ENCODE results near the gene TMEM250.

The TMEM250 gene

DNA sequence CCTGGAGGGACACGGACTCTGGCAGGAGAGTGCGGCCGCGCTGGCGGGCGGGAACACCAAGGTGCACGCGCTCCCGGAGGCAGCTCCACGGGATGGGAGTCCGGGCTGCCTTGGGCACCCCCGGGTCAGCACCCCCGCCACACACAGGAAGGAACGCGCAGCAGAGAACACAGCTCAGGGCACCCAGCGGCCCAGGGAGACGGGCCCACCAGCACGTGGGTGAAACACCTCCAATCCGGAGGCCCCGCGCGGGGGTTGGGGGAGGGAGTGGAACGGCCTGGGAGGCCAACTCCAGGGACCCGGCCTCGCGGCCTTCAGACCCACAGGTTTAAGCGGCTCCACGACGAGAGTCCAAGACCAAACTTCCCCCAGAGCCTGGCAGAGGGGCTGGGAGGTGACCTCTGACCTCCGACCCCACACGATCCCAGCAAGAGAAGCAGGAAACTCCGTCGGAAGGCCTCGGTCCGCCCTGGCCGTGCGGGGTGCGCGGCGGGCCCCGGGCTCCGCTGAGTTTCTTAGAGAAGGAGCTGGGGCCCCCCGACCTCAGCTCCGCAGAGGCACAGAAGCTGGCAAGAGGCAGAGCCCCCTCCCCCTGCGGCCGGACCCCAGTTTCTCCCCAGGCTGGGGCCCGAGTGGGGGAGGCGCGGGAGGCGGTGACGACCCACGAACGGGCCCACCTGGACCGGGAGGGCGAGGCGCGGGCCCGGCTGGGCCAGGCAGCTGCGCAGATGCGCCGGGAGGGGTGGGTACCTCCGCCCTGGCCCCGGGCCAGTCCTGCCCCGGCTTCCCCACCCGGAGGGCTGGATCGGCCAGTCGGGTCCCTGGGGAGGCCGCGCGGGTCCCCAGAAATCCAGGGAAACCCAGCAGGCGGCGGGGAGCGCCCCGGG is 24.4 kb downstream of the TMEM250 start:
- no peak for DNase-seq (ENCODE audit: low read depth in 2 of 2)

DNA sequence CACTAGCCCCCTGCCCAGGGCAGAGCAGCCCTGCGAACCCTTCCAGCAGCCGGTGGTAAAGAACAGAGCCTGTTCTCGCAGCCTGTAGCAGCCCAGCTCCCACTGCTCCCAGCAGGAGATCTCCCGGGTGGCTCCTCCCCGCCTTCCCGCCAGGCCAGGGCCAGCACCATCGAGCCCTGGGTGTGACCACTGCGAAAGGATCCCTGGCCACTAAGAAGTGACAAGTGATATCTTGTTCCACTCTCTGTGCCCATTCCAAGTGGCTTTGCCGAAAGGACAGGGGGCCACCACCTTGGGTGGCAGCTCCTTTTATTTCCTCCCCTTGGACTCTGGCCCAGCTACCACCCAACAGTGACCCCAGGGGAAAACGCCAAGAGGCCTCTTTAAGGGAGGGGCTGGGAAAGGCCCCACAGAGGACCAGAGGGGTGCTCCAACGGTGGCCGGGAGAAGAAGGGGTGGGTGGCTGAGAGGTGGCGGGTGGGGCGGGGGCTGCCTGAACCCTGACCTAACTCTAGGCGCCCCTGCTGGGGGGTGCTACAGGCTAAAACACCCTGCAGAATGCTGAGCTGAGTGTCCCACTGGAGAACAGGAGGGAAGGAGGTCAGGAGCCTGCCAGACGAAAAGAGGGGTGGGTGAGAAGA is 25.2 kb downstream of the TMEM250 start:
- DNase-seq (ENCODE audit: low read depth in 2 of 2), result no peak

DNA sequence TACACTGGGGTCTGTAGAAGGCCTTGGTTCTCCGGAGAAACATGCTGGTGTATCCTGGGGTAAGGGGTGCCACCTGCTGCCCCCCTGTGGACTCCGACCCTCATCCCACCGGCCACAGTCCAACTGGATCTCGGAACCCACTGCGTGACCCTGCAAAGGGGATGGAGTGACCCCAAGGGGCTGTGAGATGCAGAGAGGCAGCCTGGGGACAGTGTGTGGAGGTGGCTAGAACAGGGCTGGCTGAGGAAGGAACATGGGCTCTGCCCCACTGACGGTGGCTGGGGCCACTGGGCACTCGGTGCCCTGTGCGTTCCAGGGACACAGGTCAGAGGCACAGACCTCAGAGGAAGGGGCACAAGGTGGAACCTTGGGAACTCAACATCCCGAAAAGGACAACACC is 25.9 kb downstream of the TMEM250 start:
- no peak for DNase-seq (ENCODE audit: low read depth in 2 of 2)

DNA sequence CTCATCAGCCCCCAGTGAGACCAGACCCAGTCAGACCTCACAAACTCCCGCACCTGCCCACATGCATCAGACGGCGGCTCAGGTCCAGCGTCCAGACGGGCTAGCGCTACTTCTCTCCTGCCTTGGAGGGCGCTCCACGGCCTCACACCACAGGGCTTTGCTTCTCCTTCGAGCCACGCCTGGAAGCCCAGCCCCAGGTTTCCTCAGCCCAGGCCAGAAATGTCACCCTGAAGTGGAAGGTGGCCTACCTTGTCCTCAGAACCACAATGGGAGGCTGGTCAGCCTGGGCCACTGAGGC is 26.4 kb downstream of the TMEM250 start:
- no peak for DNase-seq (ENCODE audit: low read depth in 2 of 2)

DNA sequence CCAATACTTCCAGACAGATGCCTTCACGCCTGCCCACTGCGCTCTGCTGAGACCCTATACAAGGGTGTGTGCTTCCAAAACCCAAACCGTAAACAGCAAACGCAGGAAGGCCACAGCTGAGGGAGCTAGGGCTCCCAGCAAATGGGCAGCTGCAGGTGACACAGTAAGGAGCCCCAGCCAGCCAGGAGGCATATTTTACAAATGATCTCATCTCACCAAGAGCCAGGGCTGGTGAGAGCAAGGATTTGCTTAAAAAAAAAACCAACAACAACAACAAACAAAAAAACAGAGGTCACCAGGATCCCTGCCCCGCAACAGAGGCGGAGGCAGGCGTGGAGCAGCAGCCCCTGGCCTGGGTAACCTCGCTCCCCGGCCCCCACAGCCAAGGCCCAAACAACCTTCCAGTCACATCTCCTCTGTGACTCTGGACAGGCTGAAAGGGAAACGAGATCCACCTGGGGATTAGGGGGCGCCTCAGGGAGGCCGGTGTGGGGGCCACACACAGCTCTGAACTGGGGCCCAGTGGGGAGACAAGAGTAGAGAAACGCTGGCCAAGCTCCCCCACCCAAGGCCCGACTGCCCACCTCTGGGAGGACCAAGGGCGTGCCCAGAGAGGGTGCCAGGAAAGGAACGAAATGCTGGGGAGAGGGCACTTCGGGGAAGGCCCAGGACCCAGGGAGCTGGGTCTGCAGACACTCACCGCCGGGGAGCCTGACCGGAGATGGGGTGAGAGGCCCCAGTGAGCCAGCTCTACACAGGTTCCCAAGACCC is 26.9 kb downstream of the TMEM250 start:
- no peak for DNase-seq (ENCODE audit: low read depth in 2 of 2)

DNA sequence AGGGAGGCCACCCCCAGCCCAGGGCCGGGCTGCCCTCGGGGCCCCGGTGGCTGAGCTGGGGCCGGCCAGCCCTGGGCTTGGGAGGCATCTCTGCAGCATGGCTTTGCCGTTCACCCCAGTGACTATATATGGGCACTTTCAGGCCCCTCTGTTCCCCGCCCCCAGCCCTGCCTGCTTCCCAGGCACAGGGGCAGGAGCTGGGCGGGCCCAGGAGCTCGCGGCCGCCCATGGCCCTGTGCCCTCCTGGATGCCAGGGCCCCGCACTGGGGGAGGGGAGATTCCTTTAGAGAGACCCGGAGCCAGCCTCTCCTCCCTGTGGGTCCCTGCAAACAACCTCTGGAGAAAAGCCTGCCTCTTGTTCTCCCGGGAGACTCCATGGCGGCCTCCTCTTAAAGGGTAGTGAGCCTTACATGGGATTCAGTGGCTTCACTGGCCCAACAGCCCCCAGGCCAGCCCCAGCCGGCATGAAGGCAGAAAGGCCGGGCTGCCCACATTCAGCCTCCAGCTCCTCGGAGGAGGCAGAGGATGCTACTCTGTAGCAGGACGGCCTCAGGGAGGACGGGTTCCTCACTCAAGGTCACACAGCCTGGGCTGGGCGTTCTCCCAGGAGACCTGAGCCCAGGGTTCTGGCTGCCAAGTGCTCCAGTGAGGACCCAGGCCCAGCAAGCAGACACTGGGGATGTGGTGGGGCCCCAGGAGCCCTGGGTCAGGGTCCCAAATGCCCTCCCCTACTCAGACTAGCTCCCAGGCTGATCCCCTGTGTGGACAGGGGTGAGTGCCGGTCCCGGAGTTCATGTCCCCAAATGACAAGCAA is 27.7 kb downstream of the TMEM250 start:
- no peak for DNase-seq (ENCODE audit: low read depth in 2 of 2)

DNA sequence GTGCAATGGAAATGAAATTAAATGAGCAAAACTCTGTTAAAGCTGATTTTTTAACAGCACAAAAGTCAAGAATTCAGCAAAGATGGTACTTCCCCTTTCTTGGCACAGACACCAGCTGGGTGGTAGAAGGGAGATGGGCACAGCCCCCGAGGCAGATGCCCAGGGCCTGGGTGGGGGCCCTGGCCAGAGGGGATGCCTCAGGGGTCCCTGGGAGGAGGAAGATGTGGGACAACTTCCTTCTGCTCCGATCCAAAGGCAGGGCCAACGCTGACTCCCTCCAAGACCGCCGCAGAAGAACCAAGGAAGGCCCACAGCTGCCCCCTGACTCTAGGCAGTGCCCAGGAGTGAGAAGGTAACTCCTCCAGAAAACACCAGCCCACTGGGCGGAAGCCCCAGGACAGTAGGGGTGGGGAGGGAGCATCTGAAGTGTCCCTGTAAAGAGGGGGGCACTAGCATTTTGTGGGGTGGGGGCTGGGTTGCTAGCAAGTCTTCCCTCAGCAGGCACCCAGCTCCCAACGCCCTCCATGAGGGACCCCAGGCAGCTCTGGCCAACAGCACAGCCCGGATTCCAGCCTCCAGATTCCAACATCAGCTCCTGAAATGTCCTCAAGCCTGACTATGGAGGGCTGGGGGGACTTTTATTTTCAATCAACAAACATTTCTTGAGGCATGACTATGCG is 28.5 kb downstream of the TMEM250 start:
- no peak for DNase-seq (ENCODE audit: low read depth in 2 of 2)

DNA sequence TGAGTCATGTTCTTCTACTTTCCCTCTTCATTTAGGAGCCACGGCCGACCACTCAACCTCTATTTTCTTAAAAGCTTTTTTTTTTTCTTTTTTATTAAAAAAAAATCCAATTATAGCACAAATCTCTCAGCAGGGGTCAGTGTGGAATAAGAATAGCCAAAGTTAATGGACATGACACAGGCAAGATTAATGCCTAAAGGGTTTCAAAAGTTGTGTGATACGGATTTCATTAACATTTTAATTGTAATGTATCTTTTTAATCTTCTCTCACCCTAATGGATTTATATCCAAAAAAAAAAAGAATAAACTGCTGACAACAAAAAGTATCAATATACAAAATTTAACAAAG is 29.0 kb downstream of the TMEM250 start:
- no peak for DNase-seq (ENCODE audit: low read depth in 2 of 2)

DNA sequence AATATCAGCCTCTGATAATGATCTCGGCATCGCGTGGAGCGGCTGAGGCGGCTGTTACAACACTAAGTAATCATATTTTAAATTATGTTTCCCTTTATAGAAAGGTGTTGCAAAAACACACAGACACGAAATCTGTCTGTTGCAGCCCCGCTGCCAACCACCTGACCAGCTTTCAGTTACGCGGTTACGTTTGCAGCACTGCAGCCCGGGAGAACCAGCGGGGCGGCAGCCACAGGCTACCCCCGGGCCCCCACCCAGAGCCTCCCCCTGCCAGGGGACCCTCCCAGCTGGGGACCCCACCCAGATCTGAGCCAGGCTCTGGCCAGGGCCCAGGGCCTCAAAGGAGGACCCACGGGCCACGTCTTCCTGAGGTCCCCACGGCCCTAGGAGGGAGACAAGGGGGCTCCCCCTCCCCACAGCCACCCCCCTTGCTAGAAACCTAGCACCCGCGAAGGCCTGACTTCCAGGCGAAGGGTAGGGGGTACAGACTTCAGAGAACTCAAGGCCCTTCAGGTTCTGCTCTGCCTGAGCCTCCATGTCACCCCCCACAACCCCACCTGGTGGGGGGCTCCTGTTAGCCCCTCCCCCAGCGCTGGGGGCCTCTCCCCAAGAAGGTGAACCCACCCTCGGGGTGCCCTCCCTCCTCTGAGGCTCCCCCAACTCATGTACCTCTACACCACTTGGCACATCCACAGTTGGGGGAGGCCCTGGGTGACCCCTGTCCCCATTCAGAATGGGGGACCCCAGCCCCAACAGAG is 29.6 kb downstream of the TMEM250 start:
- no peak for DNase-seq (ENCODE audit: low read depth in 2 of 2)

DNA sequence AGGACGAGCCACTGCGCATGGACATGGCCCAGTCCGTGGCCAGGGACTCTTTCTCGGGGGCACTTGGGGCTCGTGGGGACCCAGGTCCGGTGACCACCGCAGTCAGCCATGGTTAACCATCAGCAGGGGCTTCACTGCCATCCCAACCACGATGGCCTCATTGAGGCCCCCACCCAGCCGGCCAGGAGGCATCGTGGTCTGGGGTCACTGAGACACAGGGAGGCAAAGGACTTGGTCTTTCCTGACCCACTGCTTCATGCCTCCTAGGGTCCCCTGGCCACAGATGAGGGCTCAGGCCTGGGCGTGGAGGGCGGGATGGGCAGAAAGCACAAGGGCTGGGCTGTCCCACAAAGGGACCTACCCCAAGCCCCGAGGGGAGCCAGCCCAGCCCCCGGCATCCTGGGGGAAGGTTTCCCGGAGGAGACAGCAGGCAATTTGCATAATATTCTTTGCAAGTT is 30.2 kb downstream of the TMEM250 start:
- no peak for DNase-seq (ENCODE audit: low read depth in 2 of 2)

DNA sequence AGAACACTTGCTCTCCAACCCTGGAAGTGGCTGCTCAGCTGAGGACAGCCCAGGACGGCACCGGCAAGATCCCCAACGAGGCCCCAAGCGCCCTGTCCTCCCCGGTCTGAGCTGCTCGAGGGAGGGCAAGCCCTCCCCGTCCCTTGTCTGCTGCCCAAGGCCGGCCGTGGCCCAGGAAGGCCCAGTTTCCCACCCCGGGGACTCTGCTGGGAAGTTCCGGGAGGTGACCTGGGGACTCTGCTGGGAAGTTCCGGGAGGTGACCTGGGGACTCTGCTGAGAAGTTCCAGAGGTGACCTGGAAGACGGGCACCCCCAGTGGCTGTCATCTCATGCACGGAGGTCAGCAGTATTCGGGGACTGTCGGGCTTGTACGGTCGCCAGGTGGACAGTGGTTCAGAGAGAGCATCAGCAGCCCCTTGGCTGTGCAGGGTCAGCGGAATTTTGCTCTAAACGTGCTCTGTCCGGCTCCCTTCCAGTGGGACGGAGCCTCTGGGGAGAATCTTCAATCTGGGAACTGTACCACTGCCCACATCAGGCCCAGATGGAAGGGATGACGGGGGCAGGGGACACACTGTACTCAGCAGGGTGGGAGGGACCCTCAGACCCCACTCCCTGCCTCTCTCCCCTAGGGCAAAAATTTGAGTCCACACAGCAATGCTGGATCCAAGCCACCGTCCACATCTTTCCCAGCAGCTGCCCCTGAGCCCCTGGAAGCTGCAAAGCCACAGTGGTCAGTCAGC is 30.8 kb downstream of the TMEM250 start:
- no peak for DNase-seq (ENCODE audit: low read depth in 2 of 2)

DNA sequence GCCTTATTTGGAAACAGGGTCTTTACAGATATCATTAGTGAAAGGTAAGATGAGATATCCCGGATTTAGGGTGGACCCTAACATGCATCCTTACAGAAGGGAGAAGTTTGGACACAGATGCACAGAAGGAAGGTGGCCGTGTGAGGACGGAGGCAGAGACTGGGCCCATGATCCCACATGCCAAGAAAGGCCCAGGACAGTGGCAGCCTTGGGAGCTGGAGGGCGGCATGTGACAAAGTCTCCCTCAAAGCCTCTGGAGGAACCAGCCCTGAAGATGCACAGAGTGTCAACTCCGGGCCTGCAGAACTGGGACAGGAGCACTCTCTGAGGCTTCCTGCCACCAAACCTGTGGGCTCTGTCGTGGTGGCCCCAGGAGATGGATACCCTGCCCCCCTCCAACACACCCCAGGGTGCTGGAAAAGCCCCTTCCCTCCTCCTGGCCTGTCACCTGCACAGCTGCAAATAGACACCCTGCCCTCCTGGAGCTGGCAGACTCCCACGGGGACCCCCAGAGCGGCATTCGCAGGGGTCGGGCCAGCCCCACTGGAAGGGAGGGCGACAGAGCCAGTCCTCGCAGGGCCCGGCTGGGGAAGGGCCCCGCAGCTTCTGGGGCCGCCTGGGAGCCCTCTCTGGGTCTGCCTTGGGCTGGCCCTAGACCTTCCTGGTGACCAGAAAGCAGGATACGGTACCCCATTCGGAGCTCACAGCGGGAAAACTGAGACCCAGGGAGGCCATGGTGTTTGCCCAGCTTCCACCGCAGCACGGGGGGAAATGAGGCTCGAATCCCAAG is 31.5 kb downstream of the TMEM250 start:
- DNase-seq (ENCODE audit: low read depth in 2 of 2), result no peak

DNA sequence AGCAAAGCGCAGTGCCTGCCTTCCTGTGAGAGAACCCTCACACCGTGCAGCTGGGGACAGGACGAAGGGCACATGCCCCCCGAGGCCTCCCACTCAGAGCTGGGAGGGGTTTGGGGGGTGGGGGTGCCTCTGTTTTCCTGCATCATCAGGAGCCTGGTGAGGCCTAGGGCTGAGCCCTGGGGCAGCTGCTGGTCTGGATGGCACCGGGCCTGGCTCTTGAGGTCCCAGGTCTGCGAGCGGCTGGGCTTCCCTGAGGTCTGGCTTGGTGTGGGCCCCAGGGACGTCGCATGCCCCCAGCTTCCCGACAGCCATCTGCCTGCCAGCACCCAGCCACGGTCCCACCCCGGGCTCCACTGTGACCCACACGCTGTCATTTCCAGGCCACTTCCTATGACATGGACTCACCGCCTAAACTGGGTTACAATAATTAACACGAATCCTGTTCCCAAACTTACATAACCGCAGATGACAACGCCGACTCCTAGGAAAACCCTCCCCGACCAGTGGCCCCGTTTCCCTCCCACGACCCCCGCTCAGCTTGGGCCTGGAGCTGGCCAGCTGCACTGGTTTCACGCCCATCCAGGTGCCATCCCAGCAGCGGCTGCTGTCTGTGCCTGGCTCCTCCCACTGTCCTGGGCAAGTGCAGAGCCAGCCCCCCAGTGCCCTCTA is 32.3 kb downstream of the TMEM250 start:
- no peak for DNase-seq (ENCODE audit: low read depth in 2 of 2)

DNA sequence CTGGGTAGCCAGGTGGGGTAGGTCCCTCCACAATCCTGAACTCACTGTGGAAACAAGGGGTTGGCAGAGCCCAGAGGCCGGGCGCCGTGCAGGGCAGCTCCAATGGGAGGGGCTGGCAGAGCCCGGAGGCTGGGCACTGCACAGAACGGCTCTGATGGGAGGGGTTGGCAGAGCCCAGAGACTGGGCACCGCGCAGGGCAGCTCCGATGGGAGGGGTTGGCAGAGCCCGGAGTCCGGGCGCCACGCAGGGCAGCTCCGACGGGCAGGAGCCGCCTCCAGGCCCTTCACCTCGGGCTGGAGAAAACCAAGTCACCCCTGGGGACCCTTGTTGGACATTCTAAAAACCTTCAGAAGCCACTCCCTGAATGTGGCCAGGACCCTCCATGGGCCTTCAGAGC is 32.9 kb downstream of the TMEM250 start:
- DNase-seq (ENCODE audit: low read depth in 2 of 2), result no peak

DNA sequence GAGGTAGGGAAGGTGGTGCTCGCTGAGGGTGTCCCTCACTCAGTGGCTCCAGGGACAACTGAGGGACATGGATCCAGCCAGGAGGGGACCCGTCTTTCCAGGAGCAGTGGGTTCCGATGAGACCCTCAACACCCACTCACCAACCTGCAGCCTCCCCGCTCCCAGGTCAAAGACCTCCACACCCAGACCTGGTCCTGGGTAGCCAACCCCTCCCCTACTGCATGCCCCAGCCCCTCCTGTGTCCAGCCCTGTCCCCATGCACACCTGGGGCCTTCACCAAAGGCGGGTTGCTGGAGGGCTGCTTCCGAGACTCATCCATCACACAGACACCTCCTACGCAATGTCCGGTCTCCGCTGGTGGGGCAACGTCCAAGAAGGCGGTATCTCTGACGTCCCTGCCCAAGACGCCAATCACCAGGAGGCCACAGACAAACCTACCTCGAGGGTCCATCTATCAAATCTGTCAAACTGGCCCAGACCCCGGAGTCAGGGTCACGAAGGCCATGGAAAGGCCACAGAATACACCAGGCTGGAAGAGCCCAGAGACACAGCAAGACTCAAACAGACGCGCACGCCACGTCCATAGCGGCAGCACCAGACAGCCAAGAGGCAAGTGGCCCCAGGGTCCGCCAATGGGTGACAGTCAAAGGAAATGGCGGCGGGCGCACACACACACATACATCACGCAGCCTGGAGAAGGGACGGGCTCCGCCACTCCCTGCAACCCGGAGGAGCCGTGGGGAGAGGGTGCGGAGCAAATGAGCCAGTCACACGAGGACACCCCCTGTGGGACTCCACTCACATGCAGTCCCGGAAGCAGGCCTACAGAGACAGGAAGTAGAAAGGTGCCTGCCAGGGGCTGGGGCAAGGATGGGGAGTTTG is 34.4 kb downstream of the TMEM250 start:
- no peak for DNase-seq (ENCODE audit: low read depth in 2 of 2)

DNA sequence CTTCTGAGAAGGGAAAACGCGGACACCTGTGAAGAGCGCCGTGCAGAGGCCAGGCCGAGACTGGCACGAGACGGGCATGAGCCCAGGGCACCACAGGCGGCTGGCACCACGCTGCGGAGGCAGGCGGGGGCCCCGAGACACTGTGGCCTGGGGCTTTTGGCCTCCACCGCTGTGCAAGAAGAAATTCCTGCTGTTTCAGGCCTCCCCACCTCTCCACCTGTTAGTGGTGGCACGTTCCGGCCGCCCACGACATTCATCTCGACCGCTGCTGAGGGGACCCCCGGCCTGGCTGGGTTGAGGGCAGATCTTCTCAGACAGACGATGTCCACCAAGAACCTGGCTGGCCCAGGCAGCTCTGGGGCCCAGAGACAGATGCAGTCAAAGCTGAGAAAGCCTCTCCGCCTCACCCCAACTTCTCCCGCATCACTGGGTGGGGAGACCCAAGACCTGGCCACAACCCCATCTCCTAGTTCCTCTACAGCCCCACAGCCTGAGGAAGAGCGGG is 35.1 kb downstream of the TMEM250 start:
- no peak for DNase-seq (ENCODE audit: low read depth in 2 of 2)

Data from fibroblast of skin of left quadriceps (primary cell).